C1 segment of cervical spinal cord (tissue), 14 donors: ENCODE results near the gene NEGR1.
A peak's percentile ranks its signal among the peaks of the same experiment; 100 is the strongest.
"Not testable (repeated sequence)": the region's sequence is repeated elsewhere in the genome, so short reads cannot be mapped to it uniquely, and the experiment has no call there.

ENCODE experiments used
- DNase-seq, 14 donors: peaks; one replicate each; lab custom pipeline; 2025; lab: John Stamatoyannopoulos, UW

The NEGR1 gene

GRCh38 chr1:71949681-71950080 lies 332.7 kb downstream of the NEGR1 start:
- DNase-seq = no peak

- no peak for DNase-seq
Measured at GRCh38 chr1:71948561-71948960, 333.8 kb downstream of the NEGR1 start.

- DNase-seq = no peak
Measured at GRCh38 chr1:71944006-71944405, 338.3 kb downstream of the NEGR1 start.

GRCh38 chr1:71940261-71940660 lies 342.1 kb downstream of the NEGR1 start:
- DNase-seq = no peak

- no peak for DNase-seq
Measured at GRCh38 chr1:71930511-71930910, 351.8 kb downstream of the NEGR1 start.

- peak in 2 of 14 donors; percentile 3 to 4 for DNase-seq
Measured at GRCh38 chr1:71921935-71922559, 360.3 kb downstream of the NEGR1 start.

- DNase-seq = no peak
Measured at GRCh38 chr1:71921204-71921603, 361.1 kb downstream of the NEGR1 start.

GRCh38 chr1:71920556-71920955 lies 361.8 kb downstream of the NEGR1 start:
- no peak for DNase-seq

GRCh38 chr1:71919811-71920509 lies 362.4 kb downstream of the NEGR1 start:
- DNase-seq = no peak

- DNase-seq = no peak
Measured at GRCh38 chr1:71918630-71919029, 363.7 kb downstream of the NEGR1 start.

- no peak for DNase-seq
Measured at GRCh38 chr1:71916894-71917293, 365.4 kb downstream of the NEGR1 start.

- DNase-seq = no peak
Measured at GRCh38 chr1:71914626-71915025, 367.7 kb downstream of the NEGR1 start.

GRCh38 chr1:71908871-71909390 lies 373.4 kb downstream of the NEGR1 start:
- no peak for DNase-seq

- DNase-seq = no peak
Measured at GRCh38 chr1:71908303-71908702, 374.0 kb downstream of the NEGR1 start.

- DNase-seq = no peak
Measured at GRCh38 chr1:71899881-71900280, 382.5 kb downstream of the NEGR1 start.

- not testable (repeated sequence) for DNase-seq
Measured at GRCh38 chr1:71888166-71888565, 394.2 kb downstream of the NEGR1 start.

GRCh38 chr1:71885171-71885570 lies 397.2 kb downstream of the NEGR1 start:
- DNase-seq = peak in 1 of 14 donors; percentile 8

GRCh38 chr1:71882637-71883036 lies 399.7 kb downstream of the NEGR1 start:
- no peak for DNase-seq

GRCh38 chr1:71882226-71882625 lies 400.1 kb downstream of the NEGR1 start:
- no peak for DNase-seq

- no peak for DNase-seq
Measured at GRCh38 chr1:71881611-71882010, 400.7 kb downstream of the NEGR1 start.

- DNase-seq = no peak
Measured at GRCh38 chr1:71869326-71869725, 413.0 kb downstream of the NEGR1 start.

- DNase-seq = no peak
Measured at GRCh38 chr1:71862756-71863155, 419.6 kb downstream of the NEGR1 start.

- no peak for DNase-seq
Measured at GRCh38 chr1:71861022-71861421, 421.3 kb downstream of the NEGR1 start.
